Globus pallidus (tissue), 1 donor: ENCODE data around the gene ARHGAP12.

Experiments used
- DNase-seq: peaks from one replicate; pipeline ENCODE4 v3.0.0-alpha.2; 2015; ENCODE audit warnings: low spot score

Gene ARHGAP12

DNA sequence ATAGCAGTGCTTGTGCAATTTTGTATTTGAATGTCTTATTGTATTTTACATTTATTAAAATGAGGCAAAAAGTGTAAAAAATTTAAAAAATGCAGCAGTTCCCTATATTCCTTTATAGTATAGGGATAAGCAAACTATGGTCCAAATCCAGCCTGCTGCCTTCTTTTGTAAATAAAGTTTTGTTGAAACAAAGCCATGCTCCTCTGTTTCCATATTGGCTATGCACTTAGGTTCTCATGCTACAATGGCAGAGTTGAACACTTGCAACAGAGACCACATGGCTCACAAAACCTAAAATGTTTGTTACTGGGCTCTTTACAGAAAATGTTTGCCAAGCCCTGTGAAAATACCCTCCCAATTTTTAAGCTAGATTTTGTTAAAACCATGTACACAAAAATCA lies 50.1 kb downstream of the ARHGAP12 start:
- no peak for DNase-seq

GRCh38 chr10:31876652-31877352 lies 51.8 kb downstream of the ARHGAP12 start:
- peak; percentile 46 for DNase-seq

DNA sequence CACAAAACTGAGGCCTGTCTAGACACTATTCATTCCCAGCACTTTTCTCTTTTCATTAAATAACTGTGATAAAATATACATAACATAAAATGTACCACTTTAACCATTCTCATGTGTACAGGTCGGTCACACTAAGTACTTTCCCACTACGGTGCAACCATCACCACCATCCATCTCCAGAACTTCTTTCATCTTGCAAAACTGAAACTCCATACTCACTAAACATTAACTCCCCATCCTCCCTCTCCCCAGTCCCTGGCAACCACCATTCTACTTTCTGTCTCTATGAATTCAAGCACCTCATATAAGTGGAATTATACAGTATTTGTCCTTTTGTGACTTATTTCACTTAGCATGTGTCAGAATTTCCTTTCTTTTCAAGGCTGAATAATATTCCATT lies 53.0 kb downstream of the ARHGAP12 start:
- DNase-seq: no peak

DNA sequence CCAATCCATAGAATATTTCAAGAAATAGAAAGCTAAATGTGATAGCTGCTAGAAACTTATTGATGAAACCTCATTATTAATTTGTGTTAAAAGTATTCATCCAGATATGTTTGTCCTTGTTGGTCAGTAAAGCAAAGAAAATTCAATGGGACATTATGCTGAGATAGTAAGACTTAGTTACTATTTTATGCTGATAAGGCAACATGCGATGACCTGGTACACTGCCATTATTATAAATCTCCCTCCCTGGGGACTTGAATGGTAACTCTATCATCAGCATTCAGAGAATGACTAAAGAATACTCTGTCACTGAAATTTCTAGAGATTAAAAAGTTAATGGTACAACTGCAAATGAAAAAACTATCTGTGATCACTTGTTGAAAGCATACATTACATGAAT lies 54.9 kb downstream of the ARHGAP12 start:
- no peak for DNase-seq

GRCh38 chr10:31871266-31872065 lies 57.2 kb downstream of the ARHGAP12 start:
- no peak for DNase-seq

- no peak for DNase-seq
Observed at GRCh38 chr10:31867646-31868045, 61.0 kb downstream of the ARHGAP12 start.

DNA sequence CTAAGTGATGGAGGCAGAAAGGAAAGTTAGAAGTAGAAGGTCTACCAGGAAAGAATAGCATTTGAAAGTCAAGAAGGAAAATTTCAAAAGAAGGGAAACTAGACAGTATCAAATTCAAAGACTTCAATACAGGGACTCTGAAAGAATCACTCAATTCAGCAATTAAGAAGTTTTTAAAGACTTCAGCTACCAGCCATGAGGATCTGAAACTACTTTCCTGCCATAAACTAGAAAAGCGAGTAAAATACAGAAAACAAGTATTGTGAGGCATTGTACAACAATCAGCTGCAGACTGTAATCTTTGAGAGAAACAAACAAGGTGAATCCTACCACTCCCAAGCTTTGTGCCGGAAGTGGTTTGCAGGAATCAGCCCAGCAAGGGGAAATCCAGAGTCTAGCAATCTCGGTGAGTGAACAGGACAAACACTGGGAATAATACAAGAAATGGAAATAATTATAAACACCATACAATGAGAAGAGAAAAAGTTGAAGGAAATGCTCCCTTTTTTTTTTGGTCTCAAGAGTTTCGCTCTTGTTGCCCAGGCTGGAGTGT lies 62.4 kb downstream of the ARHGAP12 start:
- no peak for DNase-seq

GRCh38 chr10:31864834-31865518 lies 63.7 kb downstream of the ARHGAP12 start:
- no peak for DNase-seq

- no peak for DNase-seq
Observed at GRCh38 chr10:31855033-31855432, 73.6 kb downstream of the ARHGAP12 start.

DNA sequence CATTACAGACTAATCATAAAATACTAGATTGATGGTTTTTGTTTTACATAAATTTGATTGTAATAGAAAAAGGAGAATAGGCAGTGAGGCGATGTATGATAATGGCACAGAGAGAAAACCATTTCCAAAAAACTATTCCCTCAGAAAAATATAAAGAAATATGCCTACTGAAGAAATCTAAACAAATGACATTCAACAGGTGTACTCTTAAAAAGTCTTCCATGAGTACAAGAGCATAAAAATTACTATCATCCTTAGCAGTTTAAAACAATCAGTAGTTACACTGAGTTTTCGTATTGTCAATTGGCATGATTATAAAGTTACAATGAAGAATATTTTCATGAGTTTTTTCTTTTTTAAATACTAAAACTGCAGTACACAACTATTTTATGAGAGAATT lies 75.0 kb downstream of the ARHGAP12 start:
- no peak for DNase-seq

DNA sequence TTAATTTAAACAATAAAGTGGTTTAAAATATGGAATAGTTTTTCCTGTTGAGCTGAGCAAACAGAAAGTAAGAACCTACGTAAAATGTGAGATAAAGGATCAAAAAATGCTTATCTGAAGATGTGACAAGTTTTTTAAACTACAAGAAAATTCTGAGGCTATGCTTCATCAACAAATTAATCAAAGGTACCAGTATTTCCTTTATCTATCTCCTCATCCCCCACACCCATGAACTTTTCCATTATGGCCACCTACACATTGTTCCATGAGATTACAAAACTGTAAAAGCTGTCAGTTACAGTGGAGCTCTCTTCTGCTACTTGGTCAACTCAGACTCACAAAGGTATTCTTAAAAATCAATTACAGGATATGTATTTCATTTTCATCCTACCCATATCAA lies 77.4 kb downstream of the ARHGAP12 start:
- no peak for DNase-seq

- DNase-seq: no peak
Observed at GRCh38 chr10:31847515-31847914, 81.1 kb downstream of the ARHGAP12 start.

GRCh38 chr10:31838709-31839108 lies 89.9 kb downstream of the ARHGAP12 start:
- no peak for DNase-seq

DNA sequence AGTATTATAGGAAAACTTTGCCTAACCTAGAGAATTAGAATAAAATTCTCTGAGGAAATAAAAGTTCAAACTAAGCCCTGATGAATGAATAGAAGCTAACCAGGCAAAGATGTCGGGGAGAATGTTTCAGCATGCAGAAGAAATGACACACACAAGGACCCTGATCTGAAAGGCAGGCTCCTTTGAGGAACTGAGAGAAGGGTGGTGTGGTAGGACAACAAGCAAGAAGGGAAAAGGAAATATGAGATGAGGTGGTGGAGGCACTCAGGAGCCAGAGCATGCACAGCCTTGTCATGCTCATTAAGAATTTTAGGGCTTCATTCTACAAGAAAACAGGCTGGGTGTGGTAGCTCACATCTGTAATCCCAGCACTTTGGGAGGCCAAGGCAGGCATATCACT lies 90.6 kb downstream of the ARHGAP12 start:
- DNase-seq: no peak

DNA sequence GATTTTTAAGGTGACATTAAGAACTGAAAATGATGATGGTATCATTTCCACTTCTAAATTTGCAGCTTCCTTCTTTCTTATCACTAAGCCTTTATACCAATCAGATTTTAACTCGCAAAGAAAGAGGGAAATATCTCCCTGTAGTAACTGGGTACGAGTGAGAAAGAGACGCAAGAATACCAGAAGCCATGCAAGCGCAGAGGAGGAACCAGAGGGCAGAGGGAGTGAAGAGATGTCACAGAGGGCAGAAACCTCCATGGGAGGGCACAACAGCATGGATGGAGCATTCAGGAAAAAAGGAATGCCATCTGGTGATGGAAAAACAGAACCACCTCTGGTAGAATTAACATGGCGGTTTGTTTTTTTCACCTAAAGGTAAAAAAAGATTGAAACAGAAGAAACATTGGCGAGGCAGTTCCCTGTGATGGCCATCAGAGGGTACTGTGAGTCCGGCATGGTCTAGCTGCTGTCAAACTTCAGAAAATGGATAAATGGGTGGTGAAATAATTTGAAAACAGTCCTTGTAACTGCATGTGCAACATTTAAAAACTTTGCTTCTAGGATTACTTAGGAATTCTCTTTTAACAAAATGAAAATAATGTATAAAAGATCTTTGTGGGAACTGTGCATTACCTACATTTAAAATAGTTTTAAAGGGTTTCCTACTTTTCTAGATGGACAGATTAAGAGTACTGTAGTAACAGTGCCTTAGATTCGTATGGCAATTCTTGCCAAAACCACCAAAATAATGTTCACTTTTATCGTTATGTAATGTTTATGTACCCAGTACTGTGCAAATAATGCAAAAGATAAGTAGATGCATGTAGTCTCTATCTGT lies 91.8 kb downstream of the ARHGAP12 start:
- peak; percentile 29 for DNase-seq

DNA sequence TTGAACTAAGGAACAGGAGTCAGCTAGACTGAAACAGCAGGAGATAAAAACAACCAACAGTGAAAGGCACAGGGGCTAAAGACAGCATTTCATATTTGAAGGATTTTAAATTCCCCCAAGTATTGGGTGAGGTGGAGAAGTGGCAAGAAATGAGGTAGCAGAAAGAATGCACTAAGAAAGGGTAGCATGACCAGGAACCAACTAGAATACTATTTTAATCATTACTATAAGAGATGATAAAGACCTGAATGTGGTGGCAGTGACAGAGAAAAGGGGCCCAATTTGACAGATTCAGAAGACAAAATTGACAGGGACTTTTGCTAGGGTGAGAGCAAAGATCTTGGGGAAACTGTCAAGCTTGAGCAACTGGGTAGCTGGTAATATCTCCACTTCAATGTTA lies 94.9 kb downstream of the ARHGAP12 start:
- DNase-seq: no peak

- DNase-seq: no peak
Observed at GRCh38 chr10:31832261-31832660, 96.4 kb downstream of the ARHGAP12 start.

GRCh38 chr10:31830887-31831286 lies 97.7 kb downstream of the ARHGAP12 start:
- no peak for DNase-seq

DNA sequence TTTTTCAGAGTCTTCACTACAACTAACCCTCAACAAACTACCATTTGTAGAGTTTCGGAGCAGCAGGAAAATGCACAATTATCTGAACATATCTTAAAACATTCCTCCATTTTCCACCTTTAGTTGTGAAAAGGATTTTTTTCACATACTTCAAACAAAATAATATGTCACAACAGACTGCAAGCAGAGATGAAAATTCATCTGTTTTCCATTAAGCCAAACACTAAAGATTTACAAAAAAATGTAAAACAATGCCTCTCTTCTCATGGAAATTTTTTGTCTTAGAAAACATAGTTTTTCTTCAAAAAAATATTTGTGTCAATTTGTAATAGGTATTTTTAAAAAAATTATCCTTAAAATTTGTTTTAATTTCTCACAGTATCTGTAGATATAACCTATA lies 98.9 kb downstream of the ARHGAP12 start:
- DNase-seq: no peak

DNA sequence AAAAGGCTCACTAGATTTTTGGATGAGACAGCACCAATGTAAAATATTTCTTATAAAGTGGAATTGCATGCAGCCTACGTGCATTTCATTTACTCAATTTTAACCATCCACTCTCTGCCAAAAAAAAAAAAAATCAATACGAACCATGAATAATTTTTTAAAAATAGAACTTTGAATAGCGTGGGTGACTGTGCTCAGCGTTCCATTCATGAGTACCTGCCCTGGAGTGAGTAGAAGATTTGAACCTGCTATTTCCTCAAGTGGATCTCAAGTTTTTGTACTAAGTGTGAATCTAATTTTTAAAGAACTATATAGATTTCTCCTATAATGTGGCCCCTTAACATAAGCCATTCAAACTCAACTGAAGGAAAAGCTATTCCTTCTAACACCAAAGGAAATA lies 105.3 kb downstream of the ARHGAP12 start:
- no peak for DNase-seq

- DNase-seq: no peak
Observed at GRCh38 chr10:31822616-31823318, 105.9 kb downstream of the ARHGAP12 start.
